B cell (primary cell): ENCODE results near the gene CDC42SE2. TPM values are rescaled to one million over a fixed set of nuclear protein-coding genes. Genes with fewer than 3 reads are reported as not detected.

Experiments used
- ATAC-seq: fragments of 200-7000 bp; cut with Tn5 transposase; one replicate; pipeline ENCODE4 v1.10.0; 2021; ENCODE audit warnings: low read depth, mild to moderate bottlenecking, moderate number of reproducible peaks, moderate library complexity
- CTCF ChIA-PET: fragments of 350-600 bp; sonication (Branson Sonifier 250); formaldehyde crosslinking; loops from one replicate; lab custom pipeline; 2021; ENCODE audit warnings: antibody characterized with exemption, inconsistent platforms; lab: Charles Lee
- POLR2A ChIA-PET: fragments of 350-600 bp; sonication (Branson Sonifier 250); formaldehyde crosslinking; loops from one replicate; lab custom pipeline; 2021; ENCODE audit warnings: antibody characterized with exemption; lab: Charles Lee
- DNase-seq: peaks from one replicate; pipeline ENCODE4 v3.0.0; 2013
- H2AFZ ChIP-seq: 2 replicates; pipeline ENCODE4 v1.6.1; 2012; ENCODE audit warnings: mild to moderate bottlenecking, low read depth, low read length; ENCODE audit not compliant: insufficient read depth, poor library complexity, severe bottlenecking
- H3K27ac ChIP-seq, 2 donors: 1 replicate in 1 of 2; 2 replicates in 1 of 2; pipeline ENCODE4 v1.5.1; 2012 to 2013; ENCODE audit warnings: low read length in 2 of 2, mild to moderate bottlenecking in 2 of 2, moderate library complexity in 1 of 2
- H3K27me3 ChIP-seq, 4 experiments: fragments of 200-600 bp in 1 of 4; sonication (generic) in 1 of 4; replicated peaks in 1 of 4; 1 replicate in 2 of 4; 2 replicates in 2 of 4; pipeline versions ENCODE4 v1.6.1 to v1.7.0; 2013 to 2016; ENCODE audit warnings: low read length in 3 of 4, mild to moderate bottlenecking in 2 of 4, mixed read lengths in 1 of 4, moderate library complexity in 1 of 4; ENCODE audit not compliant: insufficient read depth in 4 of 4, control insufficient read depth in 3 of 4; ENCODE audit errors: control extremely low read depth in 1 of 4
- H3K36me3 ChIP-seq, 2 experiments: replicated peaks in 1 of 2; 1 replicate in 1 of 2; 2 replicates in 1 of 2; pipeline versions ENCODE4 v1.6.1 to v1.7.1; 2013; ENCODE audit warnings: low read length in 1 of 2; ENCODE audit not compliant: insufficient read depth in 2 of 2, control insufficient read depth in 1 of 2; ENCODE audit errors: control extremely low read depth in 1 of 2, extremely low read depth in 1 of 2
- H3K4me1 ChIP-seq, 2 donors: fragments of 200-600 bp in 1 of 2; sonication (generic) in 1 of 2; 1 replicate in 1 of 2; 2 replicates in 1 of 2; pipeline versions ENCODE4 v1.5.1 to v1.6.1; 2013 to 2017; ENCODE audit warnings: low read length in 2 of 2; ENCODE audit not compliant: control insufficient read depth in 2 of 2, insufficient read depth in 2 of 2
- H3K4me2 ChIP-seq: replicated peaks from 2 replicates; pipeline ENCODE3; 2012; ENCODE audit warnings: mild to moderate bottlenecking, low read depth, low read length; ENCODE audit not compliant: poor library complexity, severe bottlenecking
- H3K4me3 ChIP-seq, 5 experiments: fragments of 200-600 bp in 1 of 5; sonication (generic) in 1 of 5; 1 replicate in 3 of 5; 2 replicates in 2 of 5; pipeline versions ENCODE4 v1.5.1 to v1.7.0; 2011 to 2016; ENCODE audit warnings: low read length in 4 of 5, mild to moderate bottlenecking in 4 of 5, low read depth in 2 of 5, control low read depth in 1 of 5, moderate library complexity in 1 of 5; ENCODE audit not compliant: insufficient read depth in 1 of 5; ENCODE audit errors: control extremely low read depth in 1 of 5, extremely low read depth in 1 of 5
- H3K79me2 ChIP-seq: fragments of 200-600 bp; sonication (generic); one replicate; pipeline ENCODE4 v1.6.0; 2016; ENCODE audit warnings: low read length; ENCODE audit not compliant: control insufficient read depth, insufficient read depth
- H3K9ac ChIP-seq: fragments of 200-600 bp; sonication (generic); 2 replicates; pipeline ENCODE4 v1.6.1; 2017; ENCODE audit warnings: mild to moderate bottlenecking, low read length, moderate library complexity
- H3K9me3 ChIP-seq, 3 donors: one replicate each; pipeline versions ENCODE4 v1.6.1 to v1.7.1; 2013; ENCODE audit warnings: low read length in 2 of 3; ENCODE audit not compliant: control insufficient read depth in 2 of 3, insufficient read depth in 1 of 3; ENCODE audit errors: control extremely low read depth in 1 of 3
- H4K20me1 ChIP-seq: 2 replicates; pipeline ENCODE4 v1.6.0; 2012; ENCODE audit warnings: mild to moderate bottlenecking, low read length; ENCODE audit not compliant: insufficient read depth, control insufficient read depth, poor library complexity, severe bottlenecking
- H3K27ac Mint-ChIP-seq: one replicate; pipeline ENCODE4 v1.8.0; 2021; ENCODE audit warnings: mixed read lengths
- H3K27me3 Mint-ChIP-seq: one replicate; pipeline ENCODE4 v1.8.0; 2021; ENCODE audit warnings: mixed read lengths
- H3K4me1 Mint-ChIP-seq: one replicate; pipeline ENCODE4 v1.8.0; 2021; ENCODE audit warnings: mixed read lengths
- H3K4me3 Mint-ChIP-seq: one replicate; pipeline ENCODE4 v1.8.0; 2021; ENCODE audit warnings: mixed read lengths
- H3K9me3 Mint-ChIP-seq: one replicate; pipeline ENCODE4 v1.8.0; 2022; ENCODE audit warnings: mixed read lengths; ENCODE audit not compliant: insufficient read depth
- EZH2 ChIP-seq: IDR thresholded peaks from 2 replicates; pipeline ENCODE4 v1.6.1; 2012; ENCODE audit warnings: borderline replicate concordance, low read depth, mild to moderate bottlenecking, moderate library complexity, low read length; ENCODE audit not compliant: insufficient read depth, poor library complexity, severe bottlenecking
- WGBS: methylation state at CpG from one replicate; pipeline ENCODE4 v1.1.5; 2013; ENCODE audit warnings: missing lambda C conversion rate; ENCODE audit not compliant: insufficient coverage; 5-methylcytosine and 5-hydroxymethylcytosine counted together
- intact Hi-C: fragments of 100-400 bp; cut with micrococcal nuclease; formaldehyde crosslinking; loops from one replicate; pipeline ENCODE4 v1.10.0; 2022
- polyA plus RNA-seq: library from polyadenylated mRNA; depleted of rRNA; stranded (reverse); fragments of >200 nt; gene quantifications from 2 replicates; pipeline ENCODE4 v1.2.3, GENCODE V29; 2012
- total RNA-seq, 2 donors: library from RNA; stranded (reverse); fragments of 120-200 nt in 1 of 2; gene quantifications; 1 replicate in 1 of 2; 2 replicates in 1 of 2; pipeline versions ENCODE4 v1.2.3 to v1.2.4, GENCODE V29; 2013 to 2022
- TF ChIP-seq, protein P1 (sequence below): fragments of 200-600 bp; IDR thresholded peaks from one replicate; pipeline ENCODE4 v1.8.0; 2022; ENCODE audit warnings: antibody characterized with exemption, mild to moderate bottlenecking

The CDC42SE2 gene
- total and polyA plus RNA-seq, 2 donors (not counting 1 experiment from before 2014, with no cell fraction given): 42.5 to 161 TPM

DNA sequence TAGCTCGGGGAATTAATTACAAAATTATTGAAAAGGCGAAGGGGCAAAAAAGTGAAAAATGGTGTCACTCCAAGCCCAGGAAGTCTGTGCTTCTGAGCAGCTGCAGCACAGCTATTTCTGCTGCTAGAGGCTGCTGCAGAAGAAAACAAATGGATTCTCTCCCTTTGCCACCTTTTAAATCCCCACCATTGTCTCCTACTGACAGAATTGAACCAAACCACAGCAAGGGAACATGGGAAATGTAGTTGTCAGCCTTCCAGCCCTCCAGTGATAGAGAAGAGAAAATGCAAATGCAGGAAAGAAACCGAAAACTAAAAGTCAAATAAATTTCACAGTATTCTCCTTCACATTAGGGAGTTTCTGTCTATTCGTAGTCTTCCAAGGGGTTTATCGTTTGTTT, 33.4 kb upstream of the CDC42SE2 start:
- Histone ChIP-seq H2AFZ (no peak overlapping the region), H4K20me1 (peaks cover 15% of the 10 kb centered on the region), H3K27ac (peak overlapping the region in 1 of 2 donors; percentile 56), H3K9ac (no peak overlapping the region), H3K27me3 (no peaks in the 10 kb centered on the region), H3K4me2 (peak overlapping the region; percentile 26), H3K4me1 (peaks cover 19 to 26% of the 10 kb centered on the region in 2 donors), H3K36me3 (peaks cover 0 to 19% of the 10 kb centered on the region in 2 experiments), H3K79me2 (peaks cover 80% of the 10 kb centered on the region), H3K9me3 (no peaks in the 10 kb centered on the region), H3K4me3 (no peak overlapping the region)
- intact Hi-C loops: no loop called here
- TF ChIP-seq, protein P1, sequence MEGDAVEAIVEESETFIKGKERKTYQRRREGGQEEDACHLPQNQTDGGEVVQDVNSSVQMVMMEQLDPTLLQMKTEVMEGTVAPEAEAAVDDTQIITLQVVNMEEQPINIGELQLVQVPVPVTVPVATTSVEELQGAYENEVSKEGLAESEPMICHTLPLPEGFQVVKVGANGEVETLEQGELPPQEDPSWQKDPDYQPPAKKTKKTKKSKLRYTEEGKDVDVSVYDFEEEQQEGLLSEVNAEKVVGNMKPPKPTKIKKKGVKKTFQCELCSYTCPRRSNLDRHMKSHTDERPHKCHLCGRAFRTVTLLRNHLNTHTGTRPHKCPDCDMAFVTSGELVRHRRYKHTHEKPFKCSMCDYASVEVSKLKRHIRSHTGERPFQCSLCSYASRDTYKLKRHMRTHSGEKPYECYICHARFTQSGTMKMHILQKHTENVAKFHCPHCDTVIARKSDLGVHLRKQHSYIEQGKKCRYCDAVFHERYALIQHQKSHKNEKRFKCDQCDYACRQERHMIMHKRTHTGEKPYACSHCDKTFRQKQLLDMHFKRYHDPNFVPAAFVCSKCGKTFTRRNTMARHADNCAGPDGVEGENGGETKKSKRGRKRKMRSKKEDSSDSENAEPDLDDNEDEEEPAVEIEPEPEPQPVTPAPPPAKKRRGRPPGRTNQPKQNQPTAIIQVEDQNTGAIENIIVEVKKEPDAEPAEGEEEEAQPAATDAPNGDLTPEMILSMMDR: no peak
- TF ChIP-seq EZH2: no peak
- peaks cover 23% of the 10 kb centered on the region for H3K4me1 Mint-ChIP-seq
- H3K27ac Mint-ChIP-seq: peak overlapping the region; percentile 28
- ChIA-PET POLR2A (no interaction called here), CTCF (interaction anchor here (0.6 kb wide), 1 partner anchor 188 kb away, joined by 6 read pairs; no protein-coding TSS in a partner anchor)
- 100% methylated on average over 1 of the region's 5 CpGs for WGBS
- peak; percentile 33 for DNase-seq
- no peaks in the 10 kb centered on the region for H3K9me3 Mint-ChIP-seq
- H3K4me3 Mint-ChIP-seq: peak overlapping the region; percentile 58
- peak; percentile 41 for ATAC-seq
- H3K27me3 Mint-ChIP-seq: no peaks in the 10 kb centered on the region

DNA sequence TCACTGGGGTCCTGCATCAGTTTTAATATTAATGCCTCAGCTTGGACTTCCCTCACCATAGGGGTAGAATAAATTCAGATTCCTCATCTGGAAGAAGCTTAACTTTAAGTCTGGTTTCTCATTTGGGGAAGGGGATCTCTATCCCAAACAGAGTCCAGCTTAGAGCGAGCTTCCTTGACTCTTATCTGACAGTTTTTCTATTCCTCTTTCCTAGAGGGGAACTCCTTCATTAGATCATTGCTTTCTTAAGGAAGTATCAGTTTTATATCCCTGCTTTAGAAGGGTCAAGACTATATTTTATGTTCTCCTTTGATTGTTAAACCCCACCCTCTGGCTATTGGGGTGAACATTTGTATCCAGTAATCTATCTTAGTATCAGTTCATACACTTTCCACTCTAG, 24.2 kb upstream of the CDC42SE2 start:
- Histone ChIP-seq H2AFZ (no peak overlapping the region), H3K4me2 (no peak overlapping the region), H3K9ac (no peak overlapping the region), H3K36me3 (peaks cover 7 to 8% of the 10 kb centered on the region in 2 experiments), H3K27ac (peak overlapping the region in 1 of 2 donors; percentile 25), H3K9me3 (no peaks in the 10 kb centered on the region), H4K20me1 (peaks cover 8% of the 10 kb centered on the region), H3K4me1 (no peaks in the 10 kb centered on the region), H3K27me3 (no peaks in the 10 kb centered on the region), H3K79me2 (peaks cover 68% of the 10 kb centered on the region), H3K4me3 (no peak overlapping the region)
- Mint-ChIP-seq H3K27me3 (no peaks in the 10 kb centered on the region), H3K4me1 (peaks cover 5% of the 10 kb centered on the region), H3K9me3 (no peaks in the 10 kb centered on the region), H3K4me3 (no peak overlapping the region), H3K27ac (no peak overlapping the region)
- POLR2A ChIA-PET: no interaction called here
- CTCF ChIA-PET: interaction anchor here (1.1 to 1.5 kb wide), 3 partner anchors 8 to 25 kb away, joined by 4 read pairs; no protein-coding TSS in a partner anchor
- intact Hi-C loops: no loop called here
- no CpG with 5 or more reads among the region's 1 CpG for WGBS
- DNase-seq (no peak), ATAC-seq (no peak)
- TF ChIP-seq, protein P1: no peak
- TF ChIP-seq EZH2: no peak
